Vagina (tissue), 2 donors: ENCODE data around the gene ADAMTS17.

ENCODE experiments used
- POLR2A ChIP-seq, 2 donors: fragments of 450-650 bp; IDR thresholded peaks; one replicate each; pipeline ENCODE4 v1.6.1; 2017; ENCODE audit warnings: antibody characterized with exemption in 2 of 2, mild to moderate bottlenecking in 2 of 2, moderate library complexity in 2 of 2
- POLR2AphosphoS5 ChIP-seq, 2 donors: sonication (generic); formaldehyde crosslinking; IDR thresholded peaks; one replicate each; pipeline ENCODE4 v1.9.0; 2017; ENCODE audit warnings: antibody characterized with exemption in 2 of 2, mild to moderate bottlenecking in 2 of 2, low read depth in 1 of 2; ENCODE audit not compliant: insufficient read depth in 1 of 2
- TF ChIP-seq, protein P1 (sequence below), 3 experiments: fragments of 450-650 bp in 2 of 3; fragments of 200-600 bp in 1 of 3; sonication (generic) in 1 of 3; IDR thresholded peaks; one replicate each; pipeline ENCODE4 v1.5.1; 2017 to 2019; ENCODE audit warnings: antibody characterized with exemption in 3 of 3, mild to moderate bottlenecking in 2 of 3, moderate library complexity in 2 of 3

DNA sequence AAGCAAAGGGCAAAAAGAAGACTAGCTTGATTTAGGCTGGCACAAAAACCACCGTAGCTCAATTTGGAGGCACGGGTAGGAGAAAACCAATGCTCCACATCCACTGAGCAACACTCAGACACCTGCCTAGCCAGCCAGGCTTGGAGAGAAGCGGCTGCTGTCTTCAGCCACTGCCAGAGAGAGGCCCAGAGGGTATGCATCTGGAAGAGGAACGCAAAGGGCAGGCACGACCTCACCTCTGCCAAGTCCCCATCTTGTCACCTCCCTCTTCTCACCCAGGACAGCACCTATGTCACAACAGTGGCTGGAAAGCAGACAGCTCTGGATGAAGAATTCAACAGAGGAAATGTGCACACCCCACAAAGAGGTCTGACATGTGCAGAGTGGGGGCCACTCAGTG is 93.5 kb downstream of the ADAMTS17 start:
- TF ChIP-seq, protein P1, sequence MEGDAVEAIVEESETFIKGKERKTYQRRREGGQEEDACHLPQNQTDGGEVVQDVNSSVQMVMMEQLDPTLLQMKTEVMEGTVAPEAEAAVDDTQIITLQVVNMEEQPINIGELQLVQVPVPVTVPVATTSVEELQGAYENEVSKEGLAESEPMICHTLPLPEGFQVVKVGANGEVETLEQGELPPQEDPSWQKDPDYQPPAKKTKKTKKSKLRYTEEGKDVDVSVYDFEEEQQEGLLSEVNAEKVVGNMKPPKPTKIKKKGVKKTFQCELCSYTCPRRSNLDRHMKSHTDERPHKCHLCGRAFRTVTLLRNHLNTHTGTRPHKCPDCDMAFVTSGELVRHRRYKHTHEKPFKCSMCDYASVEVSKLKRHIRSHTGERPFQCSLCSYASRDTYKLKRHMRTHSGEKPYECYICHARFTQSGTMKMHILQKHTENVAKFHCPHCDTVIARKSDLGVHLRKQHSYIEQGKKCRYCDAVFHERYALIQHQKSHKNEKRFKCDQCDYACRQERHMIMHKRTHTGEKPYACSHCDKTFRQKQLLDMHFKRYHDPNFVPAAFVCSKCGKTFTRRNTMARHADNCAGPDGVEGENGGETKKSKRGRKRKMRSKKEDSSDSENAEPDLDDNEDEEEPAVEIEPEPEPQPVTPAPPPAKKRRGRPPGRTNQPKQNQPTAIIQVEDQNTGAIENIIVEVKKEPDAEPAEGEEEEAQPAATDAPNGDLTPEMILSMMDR (IDR thresholded peaks at IDR 0.05) = no peak
- no peak for TF ChIP-seq POLR2AphosphoS5 (IDR thresholded peaks at IDR 0.05; ENCODE audit: insufficient read depth in 1 of 2, low read depth in 1 of 2)
- no peak for TF ChIP-seq POLR2A (IDR thresholded peaks at IDR 0.05)
